WTC11 (cell line): ENCODE results near the gene RPL18. TPM values are rescaled to one million over a fixed set of nuclear protein-coding genes. Genes with fewer than 3 reads are reported as not detected.

Experiments used
- ATAC-seq: fragments of 200-7000 bp; cut with Tn5 transposase; 2 replicates; pipeline ENCODE4 v1.10.0; 2021; ENCODE audit warnings: mild to moderate bottlenecking, moderate library complexity
- CTCF ChIA-PET: fragments of 300-600 bp; sonication (Branson Sonifier 250); formaldehyde crosslinking; loops from one replicate; lab custom pipeline; 2021; ENCODE audit warnings: antibody characterized with exemption; lab: Charles Lee
- POLR2A ChIA-PET: fragments of 350-600 bp; sonication (Branson Sonifier 250); formaldehyde crosslinking; loops from one replicate; lab custom pipeline; 2021; ENCODE audit warnings: antibody characterized with exemption; lab: Charles Lee
- DNase-seq: peaks from one replicate; pipeline ENCODE4 v3.0.0; 2021; ENCODE audit warnings: low spot score
- H3K27ac Mint-ChIP-seq: 2 replicates; pipeline ENCODE4 v1.8.0; 2021; ENCODE audit warnings: mixed read lengths
- H3K27me3 Mint-ChIP-seq: 2 replicates; pipeline ENCODE4 v1.8.0; 2021; ENCODE audit warnings: low read depth, mild to moderate bottlenecking, moderate library complexity, mixed read lengths
- H3K36me3 Mint-ChIP-seq: 2 replicates; pipeline ENCODE4 v1.8.0; 2021; ENCODE audit warnings: mixed read lengths
- H3K4me1 Mint-ChIP-seq: 2 replicates; pipeline ENCODE4 v1.8.0; 2022; ENCODE audit warnings: mixed read lengths
- H3K4me3 Mint-ChIP-seq: 2 replicates; pipeline ENCODE4 v1.8.0; 2021; ENCODE audit warnings: mild to moderate bottlenecking, moderate library complexity, mixed read lengths
- H3K9me3 Mint-ChIP-seq: 2 replicates; pipeline ENCODE4 v1.8.0; 2021; ENCODE audit warnings: mixed read lengths
- ARID4B ChIP-seq: sonication (generic); formaldehyde crosslinking; IDR thresholded peaks from 2 replicates; pipeline ENCODE4 v1.8.0; 2023; ENCODE audit warnings: missing genetic modification reagents, mild to moderate bottlenecking, borderline replicate concordance
- CDX4 ChIP-seq: fragments of 250-450 bp; sonication (Bioruptor Pico); IDR thresholded peaks from 2 replicates; pipeline ENCODE4 v1.9.0; 2021; ENCODE audit warnings: moderate library complexity, mild to moderate bottlenecking, inconsistent platforms, borderline replicate concordance
- CTCF ChIP-seq: fragments of 200-600 bp; IDR thresholded peaks from 2 replicates; pipeline ENCODE4 v1.8.0; 2022; ENCODE audit warnings: antibody characterized with exemption
- GABPB1 ChIP-seq: sonication (generic); formaldehyde crosslinking; IDR thresholded peaks from 2 replicates; pipeline ENCODE4 v1.8.1; 2023; ENCODE audit warnings: mild to moderate bottlenecking, missing genetic modification reagents
- GRHL2 ChIP-seq: fragments of 250-450 bp; sonication (Bioruptor Pico); IDR thresholded peaks from 2 replicates; pipeline ENCODE4 v1.8.0; 2022; ENCODE audit warnings: mild to moderate bottlenecking, moderate library complexity; ENCODE audit not compliant: insufficient replicate concordance, severe bottlenecking
- GTF2I ChIP-seq: fragments of 250-450 bp; sonication (Bioruptor Pico); conservative IDR thresholded peaks from 2 replicates; pipeline ENCODE4 v1.4.0; 2021; ENCODE audit warnings: mild to moderate bottlenecking
- HMGA2 ChIP-seq: fragments of 250-450 bp; sonication (Bioruptor Pico); IDR thresholded peaks from 2 replicates; pipeline ENCODE4 v1.4.0; 2021; ENCODE audit warnings: mild to moderate bottlenecking, moderate library complexity
- IRF2 ChIP-seq: sonication (generic); formaldehyde crosslinking; IDR thresholded peaks from 2 replicates; pipeline ENCODE4 v1.8.0; 2022; ENCODE audit warnings: low read depth, missing genetic modification reagents, borderline replicate concordance
- KAT7 ChIP-seq: sonication (generic); formaldehyde crosslinking; IDR thresholded peaks from 2 replicates; pipeline ENCODE4 v1.8.1; 2023; ENCODE audit warnings: missing genetic modification reagents, mild to moderate bottlenecking, borderline replicate concordance
- NR2C2 ChIP-seq: sonication (generic); formaldehyde crosslinking; IDR thresholded peaks from 2 replicates; pipeline ENCODE4 v1.8.0; 2022; ENCODE audit warnings: mild to moderate bottlenecking, missing genetic modification reagents
- NR3C1 ChIP-seq: sonication (generic); formaldehyde crosslinking; conservative IDR thresholded peaks from 2 replicates; pipeline ENCODE4 v1.8.1; 2023; ENCODE audit warnings: low read depth, mild to moderate bottlenecking, missing genetic modification reagents
- SMAD4 ChIP-seq: sonication (generic); formaldehyde crosslinking; IDR thresholded peaks from 2 replicates; pipeline ENCODE4 v1.8.0; 2022; ENCODE audit warnings: mild to moderate bottlenecking, missing genetic modification reagents
- TEAD1 ChIP-seq: sonication (generic); formaldehyde crosslinking; IDR thresholded peaks from 2 replicates; pipeline ENCODE4 v1.8.0; 2022; ENCODE audit warnings: mild to moderate bottlenecking, missing genetic modification reagents
- TEAD4 ChIP-seq: sonication (generic); formaldehyde crosslinking; IDR thresholded peaks from 2 replicates; pipeline ENCODE4 v1.8.0; 2022; ENCODE audit warnings: mild to moderate bottlenecking, missing genetic modification reagents
- ZNF121 ChIP-seq: sonication (generic); formaldehyde crosslinking; IDR thresholded peaks from 2 replicates; pipeline ENCODE4 v1.8.0; 2023; ENCODE audit warnings: missing genetic modification reagents
- ZNF232 ChIP-seq: sonication (generic); formaldehyde crosslinking; IDR thresholded peaks from 2 replicates; pipeline ENCODE4 v1.8.0; 2022; ENCODE audit warnings: mild to moderate bottlenecking, missing genetic modification reagents
- ZNF423 ChIP-seq: fragments of 250-450 bp; sonication (Bioruptor Pico); IDR thresholded peaks from 2 replicates; pipeline ENCODE4 v2.1.2; 2022; ENCODE audit warnings: mild to moderate bottlenecking, moderate library complexity
- ZNF671 ChIP-seq: fragments of 250-450 bp; sonication (Bioruptor Pico); IDR thresholded peaks from 2 replicates; pipeline ENCODE4 v1.8.0; 2021; ENCODE audit warnings: mild to moderate bottlenecking
- total RNA-seq: library from RNA; stranded (reverse); gene quantifications from 3 replicates; pipeline ENCODE4 v1.2.3, GENCODE V29; 2021
- TF ChIP-seq, protein P1 (sequence below): sonication (generic); formaldehyde crosslinking; IDR thresholded peaks from 2 replicates; pipeline ENCODE4 v1.8.1; 2023; ENCODE audit warnings: mild to moderate bottlenecking, moderate library complexity, missing genetic modification reagents
- TF ChIP-seq, protein P2 (sequence below): sonication (generic); formaldehyde crosslinking; IDR thresholded peaks from 2 replicates; pipeline ENCODE4 v1.8.1; 2022; ENCODE audit warnings: missing genetic modification reagents, borderline replicate concordance
- TF ChIP-seq, protein P3 (sequence below): sonication (generic); formaldehyde crosslinking; IDR thresholded peaks from 2 replicates; pipeline ENCODE4 v1.8.0; 2023; ENCODE audit warnings: mild to moderate bottlenecking, missing genetic modification reagents
- TF ChIP-seq, protein P4 (sequence below): sonication (generic); formaldehyde crosslinking; IDR thresholded peaks from 2 replicates; pipeline ENCODE4 v1.8.0; 2023; ENCODE audit warnings: missing genetic modification reagents

The RPL18 gene
- total RNA-seq, 1 experiment from 2014 or later, result 1,712 TPM

GRCh38 chr19:48571378-48572162, 47.4 kb downstream of the RPL18 start:
- H3K4me1 Mint-ChIP-seq, result peaks cover 15% of the 10 kb centered on the region
- CTCF ChIA-PET, result interaction anchor here (0.8 to 1.5 kb wide), 2 partner anchors 66 to 82 kb away, joined by 3 read pairs; no protein-coding TSS in a partner anchor
- peaks cover 6% of the 10 kb centered on the region; the same call in 1 of the 2 replicates for H3K27me3 Mint-ChIP-seq
- TF ChIP-seq ZNF671, result no peak
- TF ChIP-seq, protein P1, sequence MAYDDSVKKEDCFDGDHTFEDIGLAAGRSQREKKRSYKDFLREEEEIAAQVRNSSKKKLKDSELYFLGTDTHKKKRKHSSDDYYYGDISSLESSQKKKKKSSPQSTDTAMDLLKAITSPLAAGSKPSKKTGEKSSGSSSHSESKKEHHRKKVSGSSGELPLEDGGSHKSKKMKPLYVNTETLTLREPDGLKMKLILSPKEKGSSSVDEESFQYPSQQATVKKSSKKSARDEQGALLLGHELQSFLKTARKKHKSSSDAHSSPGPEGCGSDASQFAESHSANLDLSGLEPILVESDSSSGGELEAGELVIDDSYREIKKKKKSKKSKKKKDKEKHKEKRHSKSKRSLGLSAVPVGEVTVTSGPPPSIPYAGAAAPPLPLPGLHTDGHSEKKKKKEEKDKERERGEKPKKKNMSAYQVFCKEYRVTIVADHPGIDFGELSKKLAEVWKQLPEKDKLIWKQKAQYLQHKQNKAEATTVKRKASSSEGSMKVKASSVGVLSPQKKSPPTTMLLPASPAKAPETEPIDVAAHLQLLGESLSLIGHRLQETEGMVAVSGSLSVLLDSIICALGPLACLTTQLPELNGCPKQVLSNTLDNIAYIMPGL (CRISPR knock-in tag), result no peak
- TF ChIP-seq CTCF, result no peak
- TF ChIP-seq NR2C2 (CRISPR knock-in tag), result no peak
- TF ChIP-seq, protein P2, sequence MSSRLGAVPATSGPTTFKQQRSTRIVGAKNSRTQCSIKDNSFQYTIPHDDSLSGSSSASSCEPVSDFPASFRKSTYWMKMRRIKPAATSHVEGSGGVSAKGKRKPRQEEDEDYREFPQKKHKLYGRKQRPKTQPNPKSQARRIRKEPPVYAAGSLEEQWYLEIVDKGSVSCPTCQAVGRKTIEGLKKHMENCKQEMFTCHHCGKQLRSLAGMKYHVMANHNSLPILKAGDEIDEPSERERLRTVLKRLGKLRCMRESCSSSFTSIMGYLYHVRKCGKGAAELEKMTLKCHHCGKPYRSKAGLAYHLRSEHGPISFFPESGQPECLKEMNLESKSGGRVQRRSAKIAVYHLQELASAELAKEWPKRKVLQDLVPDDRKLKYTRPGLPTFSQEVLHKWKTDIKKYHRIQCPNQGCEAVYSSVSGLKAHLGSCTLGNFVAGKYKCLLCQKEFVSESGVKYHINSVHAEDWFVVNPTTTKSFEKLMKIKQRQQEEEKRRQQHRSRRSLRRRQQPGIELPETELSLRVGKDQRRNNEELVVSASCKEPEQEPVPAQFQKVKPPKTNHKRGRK, result no peak
- no peak for TF ChIP-seq TEAD4 (CRISPR knock-in tag)
- no peak for TF ChIP-seq KAT7
- no peak for TF ChIP-seq GRHL2 (CRISPR knock-in tag)
- no peak for TF ChIP-seq GABPB1 (CRISPR knock-in tag)
- TF ChIP-seq, protein P3, sequence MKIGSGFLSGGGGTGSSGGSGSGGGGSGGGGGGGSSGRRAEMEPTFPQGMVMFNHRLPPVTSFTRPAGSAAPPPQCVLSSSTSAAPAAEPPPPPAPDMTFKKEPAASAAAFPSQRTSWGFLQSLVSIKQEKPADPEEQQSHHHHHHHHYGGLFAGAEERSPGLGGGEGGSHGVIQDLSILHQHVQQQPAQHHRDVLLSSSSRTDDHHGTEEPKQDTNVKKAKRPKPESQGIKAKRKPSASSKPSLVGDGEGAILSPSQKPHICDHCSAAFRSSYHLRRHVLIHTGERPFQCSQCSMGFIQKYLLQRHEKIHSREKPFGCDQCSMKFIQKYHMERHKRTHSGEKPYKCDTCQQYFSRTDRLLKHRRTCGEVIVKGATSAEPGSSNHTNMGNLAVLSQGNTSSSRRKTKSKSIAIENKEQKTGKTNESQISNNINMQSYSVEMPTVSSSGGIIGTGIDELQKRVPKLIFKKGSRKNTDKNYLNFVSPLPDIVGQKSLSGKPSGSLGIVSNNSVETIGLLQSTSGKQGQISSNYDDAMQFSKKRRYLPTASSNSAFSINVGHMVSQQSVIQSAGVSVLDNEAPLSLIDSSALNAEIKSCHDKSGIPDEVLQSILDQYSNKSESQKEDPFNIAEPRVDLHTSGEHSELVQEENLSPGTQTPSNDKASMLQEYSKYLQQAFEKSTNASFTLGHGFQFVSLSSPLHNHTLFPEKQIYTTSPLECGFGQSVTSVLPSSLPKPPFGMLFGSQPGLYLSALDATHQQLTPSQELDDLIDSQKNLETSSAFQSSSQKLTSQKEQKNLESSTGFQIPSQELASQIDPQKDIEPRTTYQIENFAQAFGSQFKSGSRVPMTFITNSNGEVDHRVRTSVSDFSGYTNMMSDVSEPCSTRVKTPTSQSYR, result no peak
- TF ChIP-seq TEAD1, result no peak
- no peak for TF ChIP-seq GTF2I
- no peak for TF ChIP-seq CDX4
- TF ChIP-seq NR3C1, result no peak
- TF ChIP-seq SMAD4 (CRISPR knock-in tag), result no peak
- no peak for DNase-seq
- ATAC-seq, result no peak
- POLR2A ChIA-PET, result no interaction called here
- no peaks in the 10 kb centered on the region for H3K36me3 Mint-ChIP-seq
- H3K4me3 Mint-ChIP-seq, result no peak overlapping the region
- H3K9me3 Mint-ChIP-seq, result no peaks in the 10 kb centered on the region
- 0 out of 2 replicates have a peak overlapping the region, but pooled peaks have one; percentile 13 for H3K27ac Mint-ChIP-seq

DNA sequence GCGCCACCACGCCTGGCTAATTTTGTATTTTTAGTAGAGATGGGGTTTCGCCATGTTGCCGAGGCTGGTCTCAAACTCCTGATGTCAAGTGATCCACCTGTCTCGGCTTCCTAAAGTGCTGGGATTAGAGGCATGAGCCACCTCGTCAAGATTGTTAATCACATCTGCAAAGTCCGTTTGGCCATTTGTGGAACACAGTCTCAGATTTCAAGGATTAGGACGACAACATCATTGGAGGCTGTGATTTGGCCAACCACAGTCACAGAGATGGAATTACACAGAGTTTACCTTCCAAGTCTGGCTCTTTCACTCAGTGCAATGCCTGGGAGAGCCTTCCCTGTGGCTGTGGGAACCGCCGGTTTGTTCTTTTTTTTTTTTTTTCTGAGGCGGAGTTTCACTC, 49.2 kb downstream of the RPL18 start:
- POLR2A ChIA-PET, result no interaction called here
- Mint-ChIP-seq H3K27me3 (peaks cover 6% of the 10 kb centered on the region; the same call in 1 of the 2 replicates), H3K36me3 (no peaks in the 10 kb centered on the region), H3K27ac (no peak overlapping the region), H3K4me3 (no peak overlapping the region), H3K4me1 (peaks cover 15% of the 10 kb centered on the region), H3K9me3 (no peaks in the 10 kb centered on the region)
- DNase-seq (no peak), ATAC-seq (no peak)
- CTCF ChIA-PET, result interaction anchor here (1.1 kb wide), 1 partner anchor 39 kb away, joined by 4 read pairs; no protein-coding TSS in a partner anchor
- TF ChIP-seq, protein P4, sequence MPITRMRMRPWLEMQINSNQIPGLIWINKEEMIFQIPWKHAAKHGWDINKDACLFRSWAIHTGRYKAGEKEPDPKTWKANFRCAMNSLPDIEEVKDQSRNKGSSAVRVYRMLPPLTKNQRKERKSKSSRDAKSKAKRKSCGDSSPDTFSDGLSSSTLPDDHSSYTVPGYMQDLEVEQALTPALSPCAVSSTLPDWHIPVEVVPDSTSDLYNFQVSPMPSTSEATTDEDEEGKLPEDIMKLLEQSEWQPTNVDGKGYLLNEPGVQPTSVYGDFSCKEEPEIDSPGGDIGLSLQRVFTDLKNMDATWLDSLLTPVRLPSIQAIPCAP (CRISPR knock-in tag), result no peak
- TF ChIP-seq ZNF232 (CRISPR knock-in tag) (no peak), NR2C2 (CRISPR knock-in tag) (no peak), IRF2 (CRISPR knock-in tag) (no peak), ZNF121 (CRISPR knock-in tag) (no peak), ARID4B (CRISPR knock-in tag) (no peak), HMGA2 (CRISPR knock-in tag) (no peak), ZNF423 (CRISPR knock-in tag) (no peak)
